ENCODE results near the gene DGKI.

GRCh38 chr7:137743021-137743420 is 103.8 kb downstream of the DGKI start:
- no peak for TF ChIP-seq CTCF (conservative IDR thresholded peaks at IDR 0.05)
- TF ChIP-seq EZH2 (IDR thresholded peaks at IDR 0.05; ENCODE audit: low read depth) = no peak
